ENCODE measurements around the gene BRICD5. TPM values are rescaled to one million over a fixed set of nuclear protein-coding genes. Genes with fewer than 3 reads are reported as not detected.
"Not testable (repeated sequence)": the region's sequence is repeated elsewhere in the genome, so short reads cannot be mapped to it uniquely, and the experiment has no call there.

BRICD5 gene
- 30.2 TPM for total RNA-seq (ENCODE audit: unreplicated experiment)
- long read RNA-seq, partial matches to known transcripts: 1 of 2 reads
- long read RNA-seq, other reads (novel, unspliced or antisense): 1 of 2 reads

DNA sequence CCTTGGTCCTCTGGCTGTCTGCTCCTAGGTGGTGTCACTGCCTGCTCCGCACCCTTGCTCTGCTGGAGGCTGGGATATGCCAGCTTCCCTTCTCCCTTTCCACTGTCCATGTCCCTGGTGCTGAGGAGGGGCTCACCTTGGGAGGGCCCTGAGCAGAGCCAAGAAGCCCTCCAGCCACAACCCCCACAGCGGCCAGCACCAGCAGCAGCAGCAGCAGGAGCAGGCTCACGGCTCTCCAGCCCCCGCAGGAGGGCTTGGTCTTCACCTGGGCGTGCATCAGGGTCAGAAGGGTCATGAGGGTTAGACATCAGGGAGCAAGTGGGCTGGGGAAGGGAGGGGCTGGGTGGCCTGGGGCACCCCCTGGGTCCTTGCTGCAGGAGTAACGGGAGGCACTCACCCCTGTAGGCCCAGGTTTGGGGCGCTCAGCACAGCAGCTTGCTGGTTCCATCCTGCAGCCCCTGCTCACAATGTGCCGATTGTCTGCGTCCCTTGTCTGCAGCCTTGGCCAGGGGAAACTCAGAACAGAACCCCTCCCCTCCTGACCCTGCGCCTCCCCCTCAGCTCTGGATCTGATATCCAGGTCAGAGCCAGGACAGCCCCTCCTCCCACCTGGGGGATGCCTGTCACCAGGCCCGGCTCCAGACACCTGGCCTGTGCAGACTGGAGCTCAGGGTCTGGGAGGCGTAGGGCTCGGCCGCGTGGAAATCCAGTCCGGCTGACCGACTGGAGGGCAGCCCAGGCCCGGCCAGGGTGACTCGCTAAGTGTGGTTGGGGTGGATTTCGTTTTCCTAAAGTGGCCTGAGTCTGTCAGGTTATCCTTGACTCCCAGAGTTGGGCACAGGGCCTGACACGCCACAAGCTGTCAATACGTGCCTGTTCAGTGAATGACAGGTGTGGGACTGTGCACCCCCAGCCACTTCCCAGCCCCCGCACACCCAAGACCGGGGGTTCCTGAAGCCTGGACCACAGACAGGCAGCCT, at the start of gene BRICD5:
Gene BRICD5, minus strand, starts transcription at position 478 of the 980 bp plus-strand sequence. Its CDS starts 30 bp downstream, at position 448.
- H3K27me3 Mint-ChIP-seq (ENCODE audit: unreplicated experiment): peaks cover 15% of the 10 kb centered on the region
- peaks cover 18% of the 10 kb centered on the region for H3K4me1 Mint-ChIP-seq (ENCODE audit: low read depth, unreplicated experiment)
- DNase-seq: no peak
- H3K4me3 Mint-ChIP-seq (ENCODE audit: unreplicated experiment): no peak within 1 kb of the TSS
- no peak within 1 kb of the TSS for H3K27ac Mint-ChIP-seq (ENCODE audit: unreplicated experiment)
- TF ChIP-seq, protein P1, sequence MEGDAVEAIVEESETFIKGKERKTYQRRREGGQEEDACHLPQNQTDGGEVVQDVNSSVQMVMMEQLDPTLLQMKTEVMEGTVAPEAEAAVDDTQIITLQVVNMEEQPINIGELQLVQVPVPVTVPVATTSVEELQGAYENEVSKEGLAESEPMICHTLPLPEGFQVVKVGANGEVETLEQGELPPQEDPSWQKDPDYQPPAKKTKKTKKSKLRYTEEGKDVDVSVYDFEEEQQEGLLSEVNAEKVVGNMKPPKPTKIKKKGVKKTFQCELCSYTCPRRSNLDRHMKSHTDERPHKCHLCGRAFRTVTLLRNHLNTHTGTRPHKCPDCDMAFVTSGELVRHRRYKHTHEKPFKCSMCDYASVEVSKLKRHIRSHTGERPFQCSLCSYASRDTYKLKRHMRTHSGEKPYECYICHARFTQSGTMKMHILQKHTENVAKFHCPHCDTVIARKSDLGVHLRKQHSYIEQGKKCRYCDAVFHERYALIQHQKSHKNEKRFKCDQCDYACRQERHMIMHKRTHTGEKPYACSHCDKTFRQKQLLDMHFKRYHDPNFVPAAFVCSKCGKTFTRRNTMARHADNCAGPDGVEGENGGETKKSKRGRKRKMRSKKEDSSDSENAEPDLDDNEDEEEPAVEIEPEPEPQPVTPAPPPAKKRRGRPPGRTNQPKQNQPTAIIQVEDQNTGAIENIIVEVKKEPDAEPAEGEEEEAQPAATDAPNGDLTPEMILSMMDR (IDR thresholded peaks at IDR 0.05; ENCODE audit: partially characterized antibody, unreplicated experiment): no peak
- H3K9me3 Mint-ChIP-seq (ENCODE audit: unreplicated experiment): peaks cover 9% of the 10 kb centered on the region
- no peaks in the 10 kb centered on the region for H3K36me3 Mint-ChIP-seq (ENCODE audit: unreplicated experiment)

DNA sequence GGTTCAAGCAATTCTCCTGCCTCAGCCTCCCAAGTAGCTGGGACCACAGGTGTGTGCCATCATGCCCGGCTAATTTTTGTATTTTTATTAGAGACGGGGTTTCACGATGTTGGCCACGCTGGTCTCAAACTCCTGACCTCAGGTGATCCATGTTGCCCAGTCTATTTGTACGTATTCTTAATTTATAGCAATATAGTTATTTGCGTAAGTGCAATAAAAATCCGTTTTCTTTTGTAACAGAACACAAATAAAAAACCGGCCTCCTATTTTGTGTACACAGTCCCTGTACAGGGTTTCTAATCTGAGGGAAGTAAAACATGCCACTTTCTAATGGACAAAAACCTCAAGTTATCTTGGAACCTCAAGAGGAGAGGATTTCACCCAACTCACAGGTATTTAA, 49.6 kb upstream of the BRICD5 start:
- peaks cover 4% of the 10 kb centered on the region for H3K27me3 Mint-ChIP-seq (ENCODE audit: unreplicated experiment)
- H3K36me3 Mint-ChIP-seq (ENCODE audit: unreplicated experiment): peaks cover 5% of the 10 kb centered on the region
- DNase-seq: no peak
- H3K9me3 Mint-ChIP-seq (ENCODE audit: unreplicated experiment): peaks cover 2% of the 10 kb centered on the region
- no peak overlapping the region for H3K27ac Mint-ChIP-seq (ENCODE audit: unreplicated experiment)
- TF ChIP-seq, protein P1 (IDR thresholded peaks at IDR 0.05; ENCODE audit: partially characterized antibody, unreplicated experiment): no peak
- no peaks in the 10 kb centered on the region for H3K4me1 Mint-ChIP-seq (ENCODE audit: low read depth, unreplicated experiment)
- no peak overlapping the region for H3K4me3 Mint-ChIP-seq (ENCODE audit: unreplicated experiment)

DNA sequence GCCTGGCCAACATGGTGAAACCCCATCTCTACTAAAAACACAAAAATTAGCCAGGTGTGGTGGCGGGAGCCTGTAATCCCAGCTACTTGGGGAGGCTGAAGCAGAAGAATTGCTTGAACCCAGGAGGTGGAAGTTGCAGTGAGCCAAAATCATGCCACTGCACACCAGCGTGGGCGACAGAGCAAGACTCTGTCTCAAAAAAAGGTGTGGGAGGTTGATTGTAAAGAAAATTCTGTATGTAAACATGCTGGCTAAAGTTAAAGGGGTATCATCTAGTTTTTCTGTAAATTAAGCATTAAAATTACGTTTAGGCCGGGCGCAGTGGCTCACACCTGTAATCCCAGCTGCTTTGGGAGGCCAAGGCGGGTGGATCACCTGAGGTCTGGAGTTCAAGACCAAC, 47.9 kb upstream of the BRICD5 start:
- DNase-seq; H3K27me3 Mint-ChIP-seq (ENCODE audit: unreplicated experiment); H3K4me1 Mint-ChIP-seq (ENCODE audit: low read depth, unreplicated experiment); H3K4me3 Mint-ChIP-seq (ENCODE audit: unreplicated experiment); H3K9me3 Mint-ChIP-seq (ENCODE audit: unreplicated experiment); H3K36me3 Mint-ChIP-seq (ENCODE audit: unreplicated experiment); H3K27ac Mint-ChIP-seq (ENCODE audit: unreplicated experiment): not testable (repeated sequence)

- TF ChIP-seq, protein P1 (IDR thresholded peaks at IDR 0.05; ENCODE audit: partially characterized antibody, unreplicated experiment): no peak
- Mint-ChIP-seq H3K4me1 (ENCODE audit: low read depth, unreplicated experiment) (no peaks in the 10 kb centered on the region), H3K4me3 (ENCODE audit: unreplicated experiment) (no peak overlapping the region), H3K27me3 (ENCODE audit: unreplicated experiment) (peaks cover 4% of the 10 kb centered on the region), H3K9me3 (ENCODE audit: unreplicated experiment) (peaks cover 3% of the 10 kb centered on the region), H3K36me3 (ENCODE audit: unreplicated experiment) (peaks cover 5% of the 10 kb centered on the region), H3K27ac (ENCODE audit: unreplicated experiment) (no peak overlapping the region)
- DNase-seq: no peak
Measured at GRCh38 chr16:2257726-2258125, 47.1 kb upstream of the BRICD5 start.

GRCh38 chr16:2256531-2257140, 46.0 kb upstream of the BRICD5 start:
- Mint-ChIP-seq H3K36me3 (ENCODE audit: unreplicated experiment) (peaks cover 5% of the 10 kb centered on the region), H3K9me3 (ENCODE audit: unreplicated experiment) (peaks cover 2% of the 10 kb centered on the region), H3K4me3 (ENCODE audit: unreplicated experiment) (no peak overlapping the region), H3K27me3 (ENCODE audit: unreplicated experiment) (peaks cover 4% of the 10 kb centered on the region), H3K4me1 (ENCODE audit: low read depth, unreplicated experiment) (no peaks in the 10 kb centered on the region), H3K27ac (ENCODE audit: unreplicated experiment) (no peak overlapping the region)
- TF ChIP-seq, protein P1 (IDR thresholded peaks at IDR 0.05; ENCODE audit: partially characterized antibody, unreplicated experiment): no peak
- no peak for DNase-seq

All from glutamatergic neuron (in vitro differentiated cells).